ENCODE data around the gene REV3L. TPM values are rescaled to one million over a fixed set of nuclear protein-coding genes. Genes with fewer than 3 reads are reported as not detected.
A peak's percentile ranks its signal among the peaks of the same experiment; 100 is the strongest.

The REV3L gene
- total and polyA plus RNA-seq, 12 donors: 5.6 to 25.8 (median 13.9) TPM

DNA sequence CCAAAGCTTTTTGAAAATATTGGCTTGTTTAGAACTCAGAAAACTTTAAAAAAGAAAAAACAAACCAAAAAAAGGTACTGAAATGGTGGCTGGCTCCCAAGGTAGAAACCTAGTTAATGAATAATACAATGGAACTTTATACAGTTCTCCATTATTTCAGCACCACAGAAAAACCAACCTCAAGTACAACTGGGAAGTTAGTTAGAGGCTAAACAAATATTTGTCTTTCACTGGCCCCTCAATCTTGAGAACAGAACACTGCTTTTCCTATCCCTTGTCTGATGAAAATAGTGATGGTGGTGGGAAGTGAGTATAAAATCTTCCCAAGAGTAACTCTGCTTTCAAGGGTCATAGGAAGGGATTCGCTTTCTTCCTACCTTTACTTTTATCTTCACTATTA, 126.5 kb downstream of the REV3L start:
- Histone ChIP-seq H3K4me1 (peaks cover 0 to 28% (median 11%) of the 10 kb centered on the region in 9 donors), H3K4me3 (no peak overlapping the region), H3K27me3 (no peaks in the 10 kb centered on the region), H3K27ac (no peak overlapping the region), H3K36me3 (peaks cover 0 to 95% (median 7%) of the 10 kb centered on the region in 9 donors), H3K9me3 (no peaks in the 10 kb centered on the region)
- DNase-seq: no peak
- intact Hi-C loops (cut with DNase I): loop anchor here in 2 of 10 donors (5.0 to 10.0 kb wide), 2 partner anchors 118 to 286 kb away; no protein-coding TSS in a partner anchor
- TF ChIP-seq, protein P1, sequence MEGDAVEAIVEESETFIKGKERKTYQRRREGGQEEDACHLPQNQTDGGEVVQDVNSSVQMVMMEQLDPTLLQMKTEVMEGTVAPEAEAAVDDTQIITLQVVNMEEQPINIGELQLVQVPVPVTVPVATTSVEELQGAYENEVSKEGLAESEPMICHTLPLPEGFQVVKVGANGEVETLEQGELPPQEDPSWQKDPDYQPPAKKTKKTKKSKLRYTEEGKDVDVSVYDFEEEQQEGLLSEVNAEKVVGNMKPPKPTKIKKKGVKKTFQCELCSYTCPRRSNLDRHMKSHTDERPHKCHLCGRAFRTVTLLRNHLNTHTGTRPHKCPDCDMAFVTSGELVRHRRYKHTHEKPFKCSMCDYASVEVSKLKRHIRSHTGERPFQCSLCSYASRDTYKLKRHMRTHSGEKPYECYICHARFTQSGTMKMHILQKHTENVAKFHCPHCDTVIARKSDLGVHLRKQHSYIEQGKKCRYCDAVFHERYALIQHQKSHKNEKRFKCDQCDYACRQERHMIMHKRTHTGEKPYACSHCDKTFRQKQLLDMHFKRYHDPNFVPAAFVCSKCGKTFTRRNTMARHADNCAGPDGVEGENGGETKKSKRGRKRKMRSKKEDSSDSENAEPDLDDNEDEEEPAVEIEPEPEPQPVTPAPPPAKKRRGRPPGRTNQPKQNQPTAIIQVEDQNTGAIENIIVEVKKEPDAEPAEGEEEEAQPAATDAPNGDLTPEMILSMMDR (IDR thresholded peaks at IDR 0.05): no peak
- 97 to 98% methylated on average over 1 of the region's 1 CpG for WGBS, 2 donors
- no peak for ATAC-seq

DNA sequence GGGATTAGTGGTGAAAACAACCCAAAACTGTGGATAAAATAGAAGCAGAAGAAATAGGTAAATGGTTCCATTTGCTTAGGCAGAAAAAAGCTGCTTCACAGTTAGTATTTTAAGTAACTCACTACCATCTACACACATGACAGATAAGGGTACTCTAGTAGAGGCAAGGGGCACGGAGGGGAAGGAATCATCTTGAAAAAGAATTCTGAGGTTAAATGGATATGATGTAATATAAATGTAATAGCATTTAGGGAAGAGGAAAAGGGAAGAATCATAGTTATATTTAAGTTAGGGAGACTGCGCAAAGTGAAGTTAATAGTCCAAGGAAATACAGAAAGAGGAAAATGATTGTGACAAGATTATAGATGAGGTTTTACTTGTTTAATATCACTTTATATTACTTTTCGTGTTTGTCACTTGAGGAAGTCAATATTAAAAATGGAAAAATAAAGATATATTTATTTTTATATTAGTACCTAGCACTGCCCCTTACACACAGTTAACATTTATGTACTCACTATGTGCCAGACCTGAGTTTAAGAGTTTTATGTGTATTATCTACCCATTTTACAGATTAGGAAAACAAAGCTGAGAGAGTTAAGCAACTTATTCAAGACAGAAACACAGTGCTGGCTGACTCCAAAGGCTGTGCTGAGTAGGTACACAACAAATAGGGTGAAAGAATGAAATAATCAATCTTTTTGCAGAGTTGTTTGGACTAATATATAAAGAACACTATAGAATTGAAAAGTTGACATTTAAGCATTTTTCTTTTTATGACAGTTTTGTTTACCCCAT, 128.1 kb downstream of the REV3L start:
- intact Hi-C loops (cut with DNase I): loop anchor here in 3 of 10 donors (5.0 to 10.0 kb wide), 3 partner anchors 120 to 287 kb away; no protein-coding TSS in a partner anchor
- Histone ChIP-seq H3K27ac (peak overlapping the region in 6 of 10 donors; percentile 11 to 47 (median 29)), H3K36me3 (peaks cover 0 to 99% (median 16%) of the 10 kb centered on the region in 9 donors), H3K4me1 (peaks cover 0 to 28% (median 11%) of the 10 kb centered on the region in 9 donors), H3K9me3 (no peaks in the 10 kb centered on the region), H3K4me3 (no peak overlapping the region), H3K27me3 (no peaks in the 10 kb centered on the region)
- DNase-seq (no peak), ATAC-seq (peak in 2 of 8 donors; percentile 17 to 34)
- 77 to 83% methylated on average over 3 of the region's 3 CpGs for WGBS, 2 donors
- TF ChIP-seq, protein P1 (IDR thresholded peaks at IDR 0.05): no peak

DNA sequence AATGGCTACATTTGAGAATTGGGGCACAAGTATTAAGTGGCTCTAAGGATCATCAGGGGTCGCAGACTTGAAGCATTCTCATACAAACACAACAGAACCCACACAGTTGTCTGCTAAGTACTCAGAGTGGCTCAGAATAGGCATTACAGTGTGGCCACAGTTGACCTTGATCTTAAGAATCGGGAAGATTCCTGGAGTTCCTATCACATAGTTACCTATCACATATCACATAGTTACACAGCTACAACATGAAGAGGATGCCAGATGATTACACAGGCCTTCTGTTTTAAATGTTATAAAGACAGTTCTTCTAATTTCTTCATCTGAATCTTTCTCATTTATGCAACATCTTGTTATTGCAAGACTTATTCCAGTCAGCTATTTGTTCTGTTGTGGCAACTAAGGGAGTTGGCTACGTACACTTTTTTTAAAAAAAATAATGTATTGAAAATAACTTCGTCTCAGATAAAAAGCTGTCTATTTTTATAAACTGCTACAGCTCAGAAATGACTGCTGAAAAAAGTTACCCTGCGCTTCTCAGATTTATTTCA, 129.0 kb downstream of the REV3L start:
- peak overlapping the region in 5 of 10 donors; percentile 6 to 36 (median 27) for H3K27ac ChIP-seq
- no peaks in the 10 kb centered on the region for H3K9me3 ChIP-seq
- H3K27me3 ChIP-seq: no peaks in the 10 kb centered on the region
- H3K36me3 ChIP-seq: peaks cover 0 to 100% (median 21%) of the 10 kb centered on the region in 9 donors
- intact Hi-C loops (cut with DNase I): loop anchor here in 2 of 10 donors (5.0 to 10.0 kb wide), 2 partner anchors 121 to 123 kb away; no protein-coding TSS in a partner anchor
- 43 to 58% methylated on average over 5 of the region's 5 CpGs for WGBS, 2 donors
- H3K4me3 ChIP-seq: no peak overlapping the region
- H3K4me1 ChIP-seq: peaks cover 0 to 28% (median 11%) of the 10 kb centered on the region in 9 donors
- peak in 4 of 8 donors; percentile 21 to 48 (median 42) for ATAC-seq
- no peak for DNase-seq
- TF ChIP-seq, protein P1 (IDR thresholded peaks at IDR 0.05): no peak

DNA sequence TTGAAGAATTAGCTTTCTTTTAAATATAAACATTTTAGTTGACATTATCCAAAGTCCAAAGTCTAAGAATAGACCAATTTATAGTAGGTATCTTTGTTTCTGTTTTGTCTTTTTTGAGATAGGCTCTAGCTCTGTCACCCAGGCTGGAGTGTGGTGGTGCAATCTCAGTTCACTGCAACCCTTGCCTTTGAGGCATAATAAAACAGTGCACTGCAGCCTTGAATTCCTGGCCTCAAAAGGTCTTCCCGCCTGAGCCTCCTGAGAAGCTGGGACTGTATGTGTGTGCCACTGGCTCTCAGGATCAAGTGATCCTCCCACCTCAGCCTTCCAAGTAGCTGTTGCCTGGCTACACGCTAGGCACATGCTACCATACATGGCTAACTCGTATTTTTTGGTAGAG, 135.4 kb downstream of the REV3L start:
- WGBS, 2 donors: 96 to 97% methylated on average over 3 of the region's 3 CpGs
- Histone ChIP-seq H3K4me1 (no peaks in the 10 kb centered on the region), H3K27ac (no peak overlapping the region), H3K9me3 (no peaks in the 10 kb centered on the region), H3K4me3 (no peak overlapping the region), H3K27me3 (no peaks in the 10 kb centered on the region), H3K36me3 (peaks cover 0 to 100% (median 31%) of the 10 kb centered on the region in 9 donors)
- ATAC-seq: no peak
- intact Hi-C loops (cut with DNase I): no loop called here
- no peak for DNase-seq
- TF ChIP-seq, protein P1 (IDR thresholded peaks at IDR 0.05): no peak
